ENCODE data around the gene DNAL4.
"Not testable (repeated sequence)": the region's sequence is repeated elsewhere in the genome, so short reads cannot be mapped to it uniquely, and the experiment has no call there.

Gene DNAL4

DNA sequence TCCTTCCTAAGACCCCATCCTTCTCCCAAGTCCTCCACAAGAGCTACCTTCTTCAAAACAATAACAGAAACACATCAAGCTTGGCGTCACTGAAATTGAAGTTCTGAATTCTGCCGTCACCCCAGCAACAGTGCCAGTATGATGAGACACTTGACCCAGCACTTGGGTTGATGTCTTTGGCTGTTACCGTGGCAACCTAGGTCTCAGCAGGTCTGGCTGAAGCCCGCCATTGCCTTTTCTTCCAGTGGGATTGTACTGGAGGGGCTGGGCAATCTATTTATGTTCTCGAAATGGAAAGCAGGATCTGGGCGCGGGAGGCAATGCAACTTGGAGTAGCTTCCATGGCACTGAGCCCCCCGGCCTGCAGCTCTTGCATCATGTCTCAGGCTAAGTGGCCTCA, 26.1 kb upstream of the DNAL4 start:
- no peak for DNase-seq (ENCODE audit: low read depth)
- TF ChIP-seq MYC (IDR thresholded peaks at IDR 0.05; ENCODE audit: low read depth, low read length) (no peak), POLR2A (IDR thresholded peaks at IDR 0.05; ENCODE audit: extremely low read depth, insufficient read length) (no peak)
- TF ChIP-seq, protein P1, sequence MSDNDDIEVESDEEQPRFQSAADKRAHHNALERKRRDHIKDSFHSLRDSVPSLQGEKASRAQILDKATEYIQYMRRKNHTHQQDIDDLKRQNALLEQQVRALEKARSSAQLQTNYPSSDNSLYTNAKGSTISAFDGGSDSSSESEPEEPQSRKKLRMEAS (IDR thresholded peaks at IDR 0.05; ENCODE audit: low read depth, low read length), result no peak
- TF ChIP-seq, protein P2, sequence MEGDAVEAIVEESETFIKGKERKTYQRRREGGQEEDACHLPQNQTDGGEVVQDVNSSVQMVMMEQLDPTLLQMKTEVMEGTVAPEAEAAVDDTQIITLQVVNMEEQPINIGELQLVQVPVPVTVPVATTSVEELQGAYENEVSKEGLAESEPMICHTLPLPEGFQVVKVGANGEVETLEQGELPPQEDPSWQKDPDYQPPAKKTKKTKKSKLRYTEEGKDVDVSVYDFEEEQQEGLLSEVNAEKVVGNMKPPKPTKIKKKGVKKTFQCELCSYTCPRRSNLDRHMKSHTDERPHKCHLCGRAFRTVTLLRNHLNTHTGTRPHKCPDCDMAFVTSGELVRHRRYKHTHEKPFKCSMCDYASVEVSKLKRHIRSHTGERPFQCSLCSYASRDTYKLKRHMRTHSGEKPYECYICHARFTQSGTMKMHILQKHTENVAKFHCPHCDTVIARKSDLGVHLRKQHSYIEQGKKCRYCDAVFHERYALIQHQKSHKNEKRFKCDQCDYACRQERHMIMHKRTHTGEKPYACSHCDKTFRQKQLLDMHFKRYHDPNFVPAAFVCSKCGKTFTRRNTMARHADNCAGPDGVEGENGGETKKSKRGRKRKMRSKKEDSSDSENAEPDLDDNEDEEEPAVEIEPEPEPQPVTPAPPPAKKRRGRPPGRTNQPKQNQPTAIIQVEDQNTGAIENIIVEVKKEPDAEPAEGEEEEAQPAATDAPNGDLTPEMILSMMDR (IDR thresholded peaks at IDR 0.05; ENCODE audit: low read depth, low read length), result no peak
- no peak overlapping the region for H3K4me3 ChIP-seq (ENCODE audit: low read depth, low read length)

DNA sequence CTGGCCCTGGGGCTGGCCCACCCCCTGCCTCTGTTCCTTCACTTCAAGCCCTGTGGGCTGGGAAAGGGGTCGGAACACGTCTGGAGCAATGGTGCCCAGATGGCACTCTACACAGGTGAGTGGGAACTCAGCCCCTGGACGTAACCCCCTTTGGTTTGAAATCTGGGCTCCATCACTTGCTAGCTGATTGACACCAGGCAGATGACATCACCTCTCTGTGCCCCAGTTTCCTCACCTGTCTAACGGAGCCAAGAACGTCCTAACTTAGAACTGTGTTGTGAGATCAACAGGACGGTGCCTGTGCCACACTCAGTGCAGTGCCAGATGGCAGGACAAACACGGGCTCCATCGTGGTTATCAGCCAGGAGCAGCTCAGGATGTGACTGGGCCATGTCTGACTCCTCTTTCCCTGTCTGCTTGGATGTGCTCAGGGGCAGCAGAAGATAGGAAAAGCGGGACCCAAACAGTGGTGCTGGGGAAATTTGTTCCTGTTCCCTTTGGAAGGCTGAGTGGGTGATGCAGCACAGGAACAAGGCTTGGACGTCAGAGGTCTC, 25.5 kb upstream of the DNAL4 start:
- H3K4me3 ChIP-seq (ENCODE audit: low read depth, low read length), result no peak overlapping the region
- TF ChIP-seq, protein P1 (IDR thresholded peaks at IDR 0.05; ENCODE audit: low read depth, low read length), result no peak
- TF ChIP-seq MYC (IDR thresholded peaks at IDR 0.05; ENCODE audit: low read depth, low read length) (no peak), POLR2A (IDR thresholded peaks at IDR 0.05; ENCODE audit: extremely low read depth, insufficient read length) (no peak)
- TF ChIP-seq, protein P2 (IDR thresholded peaks at IDR 0.05; ENCODE audit: low read depth, low read length), result no peak
- DNase-seq (ENCODE audit: low read depth), result no peak

DNA sequence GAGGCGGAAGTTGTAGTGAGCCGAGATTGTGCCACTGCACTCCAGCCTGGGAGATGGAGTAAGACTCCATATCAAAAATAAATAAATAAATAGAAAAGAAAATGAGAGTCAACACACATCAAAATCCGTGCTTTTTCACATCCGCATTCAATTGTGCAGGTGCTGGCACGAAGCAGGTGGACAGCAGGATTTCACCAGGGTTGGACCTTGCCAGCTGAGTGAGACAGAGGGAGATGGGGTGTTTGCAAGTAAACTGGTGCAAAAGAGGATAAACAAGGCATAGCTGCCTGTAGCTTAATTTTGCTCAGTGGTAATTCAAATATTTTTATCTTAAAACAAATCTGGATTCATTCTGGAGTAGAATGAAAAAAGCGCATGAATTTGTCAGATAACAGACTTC, 23.3 kb upstream of the DNAL4 start:
- TF ChIP-seq MYC (IDR thresholded peaks at IDR 0.05; ENCODE audit: low read depth, low read length) (no peak), POLR2A (IDR thresholded peaks at IDR 0.05; ENCODE audit: extremely low read depth, insufficient read length) (no peak)
- TF ChIP-seq, protein P2 (IDR thresholded peaks at IDR 0.05; ENCODE audit: low read depth, low read length), result no peak
- TF ChIP-seq, protein P1 (IDR thresholded peaks at IDR 0.05; ENCODE audit: low read depth, low read length), result no peak
- H3K4me3 ChIP-seq (ENCODE audit: low read depth, low read length), result no peak overlapping the region
- no peak for DNase-seq (ENCODE audit: low read depth)

DNA sequence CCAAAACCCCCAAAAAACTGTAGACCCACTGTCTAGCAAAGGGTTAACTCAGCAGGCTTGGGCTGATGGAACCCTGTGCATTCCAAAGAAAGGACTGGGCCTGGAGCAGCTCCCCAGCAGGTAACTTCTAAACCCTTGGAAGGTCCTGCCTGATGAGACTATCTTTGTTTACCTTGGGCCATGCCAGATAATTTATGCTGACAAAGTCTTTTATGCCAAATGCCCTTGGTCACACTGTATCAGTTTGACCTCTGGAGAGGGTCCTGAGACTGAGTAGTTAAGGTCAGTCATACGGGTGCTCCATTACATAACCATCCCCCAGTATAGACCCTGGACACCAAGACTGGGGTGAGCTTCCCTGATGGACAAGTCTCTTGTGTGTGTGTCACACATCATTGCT, 21.9 kb upstream of the DNAL4 start:
- DNase-seq (ENCODE audit: low read depth), result no peak
- TF ChIP-seq, protein P1 (IDR thresholded peaks at IDR 0.05; ENCODE audit: low read depth, low read length), result no peak
- TF ChIP-seq, protein P2 (IDR thresholded peaks at IDR 0.05; ENCODE audit: low read depth, low read length), result no peak
- TF ChIP-seq POLR2A (IDR thresholded peaks at IDR 0.05; ENCODE audit: extremely low read depth, insufficient read length), result no peak
- TF ChIP-seq MYC (IDR thresholded peaks at IDR 0.05; ENCODE audit: low read depth, low read length), result no peak
- H3K4me3 ChIP-seq (ENCODE audit: low read depth, low read length), result no peak overlapping the region

DNA sequence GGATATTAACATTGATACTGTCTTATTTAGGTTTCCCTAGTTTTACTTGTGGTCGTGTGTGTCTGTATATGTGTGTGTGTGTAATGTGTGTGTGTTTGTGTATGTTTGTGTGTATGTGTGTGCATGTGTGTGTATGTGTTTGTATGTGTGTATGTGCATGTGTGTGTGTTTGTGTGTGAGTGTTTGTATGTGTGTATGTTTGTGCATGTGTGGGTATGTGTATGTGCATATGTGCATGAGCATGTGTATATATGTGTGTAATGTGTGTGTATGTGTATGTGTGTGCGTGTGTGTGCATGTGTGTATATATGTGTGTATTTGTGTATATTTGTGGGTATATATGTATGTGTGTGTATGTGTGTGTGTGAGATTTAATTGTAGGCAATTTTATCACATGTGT, 17.3 kb upstream of the DNAL4 start:
- TF ChIP-seq, protein P1 (IDR thresholded peaks at IDR 0.05; ENCODE audit: low read depth, low read length), result no peak
- TF ChIP-seq POLR2A (IDR thresholded peaks at IDR 0.05; ENCODE audit: extremely low read depth, insufficient read length) (no peak), MYC (IDR thresholded peaks at IDR 0.05; ENCODE audit: low read depth, low read length) (no peak)
- TF ChIP-seq, protein P2 (IDR thresholded peaks at IDR 0.05; ENCODE audit: low read depth, low read length), result no peak
- DNase-seq (ENCODE audit: low read depth), result no peak
- no peak overlapping the region for H3K4me3 ChIP-seq (ENCODE audit: low read depth, low read length)

DNA sequence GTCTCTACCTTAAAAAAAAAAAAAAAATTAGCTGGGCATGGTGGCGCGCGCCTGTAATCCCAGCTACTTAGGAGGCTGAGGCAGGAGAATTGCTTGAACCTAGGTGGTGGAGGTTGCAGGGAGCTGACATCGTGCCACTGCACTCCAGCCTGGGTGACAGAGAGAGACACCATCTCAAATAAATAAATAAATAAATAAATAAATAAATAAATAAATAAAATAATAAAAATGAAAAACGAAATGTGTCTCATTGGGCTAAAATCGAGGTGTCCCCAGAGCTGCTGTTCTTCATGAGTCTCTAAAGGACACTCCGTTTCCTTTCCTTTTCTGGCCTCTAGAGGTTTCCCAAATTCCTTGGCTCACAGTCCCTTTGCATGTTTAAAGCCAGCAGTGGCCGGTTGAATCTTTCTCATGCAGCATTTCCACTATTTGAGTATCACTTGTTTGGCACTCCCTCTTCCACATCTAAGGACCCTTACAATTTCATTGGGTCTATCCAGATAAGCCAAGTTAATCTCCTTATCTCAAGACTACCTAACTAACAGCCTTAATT, 11.2 kb upstream of the DNAL4 start:
- DNase-seq (ENCODE audit: low read depth); H3K4me3 ChIP-seq (ENCODE audit: low read depth, low read length): not testable (repeated sequence)

All from NB4 (cell line).